ENCODE measurements around the gene ASB2.

Gene ASB2

GRCh38 chr14:93916498-93916897 lies 59.9 kb downstream of the ASB2 start:
- no peaks in the 10 kb centered on the region for H3K27me3 ChIP-seq (ENCODE audit: insufficient read depth, poor library complexity, severe bottlenecking)
- TF ChIP-seq REST (IDR thresholded peaks at IDR 0.05; ENCODE audit: insufficient replicate concordance, low read depth) (no peak), CTCF (IDR thresholded peaks at IDR 0.05; ENCODE audit: insufficient read depth, low read length) (no peak), POLR2AphosphoS5 (IDR thresholded peaks at IDR 0.05; ENCODE audit: low read depth) (no peak), GABPA (IDR thresholded peaks at IDR 0.05; ENCODE audit: low read depth) (no peak), SPI1 (IDR thresholded peaks at IDR 0.05; ENCODE audit: borderline replicate concordance, low read depth) (no peak)
- no peak overlapping the region for H3K4me3 ChIP-seq (replicated peaks; ENCODE audit: insufficient read depth, low read length)
- no peak for DNase-seq (ENCODE audit: low read depth in 1 of 2, low spot score in 1 of 2)
- H3K27ac ChIP-seq (replicated peaks), result no peak overlapping the region

GRCh38 chr14:93915800-93916199 lies 60.6 kb downstream of the ASB2 start:
- TF ChIP-seq REST (IDR thresholded peaks at IDR 0.05; ENCODE audit: insufficient replicate concordance, low read depth) (no peak), SPI1 (IDR thresholded peaks at IDR 0.05; ENCODE audit: borderline replicate concordance, low read depth) (no peak), CTCF (IDR thresholded peaks at IDR 0.05; ENCODE audit: insufficient read depth, low read length) (no peak)
- Histone ChIP-seq H3K4me3 (replicated peaks; ENCODE audit: insufficient read depth, low read length) (no peak overlapping the region), H3K27ac (replicated peaks) (no peak overlapping the region), H3K27me3 (ENCODE audit: insufficient read depth, poor library complexity, severe bottlenecking) (no peaks in the 10 kb centered on the region)
- DNase-seq (ENCODE audit: low read depth in 1 of 2, low spot score in 1 of 2), result no peak

- TF ChIP-seq REST (IDR thresholded peaks at IDR 0.05; ENCODE audit: insufficient replicate concordance, low read depth) (no peak), SPI1 (IDR thresholded peaks at IDR 0.05; ENCODE audit: borderline replicate concordance, low read depth) (no peak), CTCF (IDR thresholded peaks at IDR 0.05; ENCODE audit: insufficient read depth, low read length) (no peak), GABPA (IDR thresholded peaks at IDR 0.05; ENCODE audit: low read depth) (no peak), POLR2AphosphoS5 (IDR thresholded peaks at IDR 0.05; ENCODE audit: low read depth) (no peak)
Measured at GRCh38 chr14:93915070-93915705, 61.2 kb downstream of the ASB2 start.

More at GRCh38 chr14:93915070-93915705, 61.2 kb downstream of the ASB2 start:
- DNase-seq (ENCODE audit: low read depth in 1 of 2, low spot score in 1 of 2), result no peak
- Histone ChIP-seq H3K27me3 (ENCODE audit: insufficient read depth, poor library complexity, severe bottlenecking) (no peaks in the 10 kb centered on the region), H3K4me3 (replicated peaks; ENCODE audit: insufficient read depth, low read length) (no peak overlapping the region), H3K27ac (replicated peaks) (no peak overlapping the region)

Measured in HL-60 (cell line).